GM18951 (cell line): ENCODE measurements around the gene RPL31.

Source experiments
- POLR2A ChIP-seq: IDR thresholded peaks from 4 replicates; pipeline ENCODE4 v1.6.1; 2011; ENCODE audit warnings: mild to moderate bottlenecking; ENCODE audit not compliant: insufficient read length, insufficient read depth; ENCODE audit errors: extremely low read depth
- in situ Hi-C: fragments of 300-500 bp; cut with MboI; formaldehyde crosslinking; loops from one replicate; pipeline ENCODE4 v1.12.0; 2022; ENCODE audit warnings: low sequenced_read_pairs, mixed read lengths, inconsistent platforms; ENCODE audit not compliant: unreplicated experiment

The RPL31 gene

DNA sequence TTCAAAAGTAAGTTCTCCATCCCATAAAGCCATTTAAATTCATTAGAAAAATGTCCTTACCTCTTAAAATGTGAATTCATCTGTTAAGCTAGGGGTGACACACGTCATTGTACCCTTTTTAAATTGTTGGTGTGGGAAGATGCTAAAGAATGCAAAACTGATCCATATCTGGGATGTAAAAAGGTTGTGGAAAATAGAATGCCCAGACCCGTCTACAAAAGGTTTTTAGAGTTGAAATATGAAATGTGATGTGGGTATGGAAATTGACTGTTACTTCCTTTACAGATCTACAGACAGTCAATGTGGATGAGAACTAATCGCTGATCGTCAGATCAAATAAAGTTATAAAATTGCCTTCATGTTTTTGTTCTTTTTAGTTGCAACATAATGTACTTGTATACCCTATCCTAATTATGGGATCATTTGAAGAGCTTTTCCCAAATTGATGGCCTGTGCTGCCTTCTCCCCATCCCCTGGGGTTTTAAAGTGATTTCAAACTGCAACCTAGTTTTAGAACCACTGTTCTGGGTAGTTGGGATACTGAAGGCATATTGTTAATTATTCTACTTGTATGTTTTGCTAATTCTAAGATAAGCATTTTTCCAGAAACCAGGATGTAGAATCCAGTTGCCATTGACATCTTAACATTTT is 4.1 kb downstream of the RPL31 start:
- no peak for TF ChIP-seq POLR2A
- in situ Hi-C loops = no loop called here

DNA sequence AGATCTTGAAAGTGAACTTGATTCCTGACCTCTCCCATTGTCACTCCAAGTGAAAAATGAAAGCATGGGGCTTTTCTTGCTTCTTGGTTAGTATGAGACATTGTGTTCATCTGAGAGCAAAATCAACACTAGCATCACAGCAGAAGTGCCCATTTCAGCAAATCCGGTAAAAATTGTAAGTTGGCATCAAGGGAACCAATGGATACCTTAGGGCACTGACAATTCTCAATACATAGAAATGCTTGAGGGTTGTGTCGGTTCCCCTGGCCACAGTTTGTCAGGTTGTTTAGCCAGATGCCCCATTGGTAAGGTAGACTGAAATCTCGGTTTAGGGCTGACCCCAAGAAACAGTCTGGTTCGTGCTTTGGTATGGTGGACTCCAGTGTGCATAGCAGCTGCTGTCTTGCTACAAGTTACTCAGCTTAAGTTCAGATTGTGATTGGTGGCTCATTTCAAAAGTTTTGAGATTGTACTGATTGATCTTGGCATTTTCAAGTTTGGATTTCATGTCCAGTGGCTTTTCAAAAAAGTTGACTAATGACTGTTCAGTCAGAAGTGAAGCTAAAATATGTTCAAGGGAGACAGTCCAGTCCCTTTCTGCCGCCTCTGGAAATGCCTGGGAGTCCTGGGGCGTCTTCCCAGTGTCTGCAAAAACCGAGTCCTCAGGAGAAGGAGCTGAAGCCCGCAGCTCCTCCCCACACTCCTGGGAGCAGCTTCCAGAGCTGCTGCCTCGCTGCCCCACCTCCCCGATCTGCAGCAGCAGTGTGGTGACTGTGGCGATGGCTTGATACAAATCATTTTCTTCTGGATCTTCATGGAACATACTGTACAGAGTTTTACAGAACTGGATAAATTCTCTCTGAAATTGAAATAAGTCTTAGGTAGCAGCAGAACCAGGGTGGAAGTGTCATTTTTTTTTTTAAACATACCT is 5.6 kb downstream of the RPL31 start:
- peak; percentile 15 for TF ChIP-seq POLR2A

DNA sequence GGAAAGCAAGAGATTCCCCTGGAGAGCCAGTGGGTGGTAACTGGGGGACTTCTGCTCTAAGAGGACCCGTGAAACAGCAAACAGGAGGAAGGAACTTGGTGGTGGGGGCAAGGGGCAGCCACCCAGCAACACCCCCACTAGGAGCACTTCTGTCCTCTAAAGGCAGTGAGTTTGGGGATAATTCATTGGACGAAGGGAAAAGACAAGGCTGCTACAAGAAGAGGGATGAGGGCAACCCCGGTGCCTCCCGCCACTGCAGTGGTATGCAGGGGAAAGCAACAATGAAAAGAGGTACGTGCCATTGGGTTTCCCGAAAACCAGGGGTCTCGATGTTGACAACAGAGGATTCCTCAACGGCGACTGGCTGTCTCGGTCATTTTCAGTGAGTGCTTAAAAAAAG is 9.1 kb downstream of the RPL31 start:
- TF ChIP-seq POLR2A = no peak
- in situ Hi-C loops = no loop called here

More for the DNA sequence above, 5.6 kb downstream of the RPL31 start:
- in situ Hi-C loops = no loop called here

DNA sequence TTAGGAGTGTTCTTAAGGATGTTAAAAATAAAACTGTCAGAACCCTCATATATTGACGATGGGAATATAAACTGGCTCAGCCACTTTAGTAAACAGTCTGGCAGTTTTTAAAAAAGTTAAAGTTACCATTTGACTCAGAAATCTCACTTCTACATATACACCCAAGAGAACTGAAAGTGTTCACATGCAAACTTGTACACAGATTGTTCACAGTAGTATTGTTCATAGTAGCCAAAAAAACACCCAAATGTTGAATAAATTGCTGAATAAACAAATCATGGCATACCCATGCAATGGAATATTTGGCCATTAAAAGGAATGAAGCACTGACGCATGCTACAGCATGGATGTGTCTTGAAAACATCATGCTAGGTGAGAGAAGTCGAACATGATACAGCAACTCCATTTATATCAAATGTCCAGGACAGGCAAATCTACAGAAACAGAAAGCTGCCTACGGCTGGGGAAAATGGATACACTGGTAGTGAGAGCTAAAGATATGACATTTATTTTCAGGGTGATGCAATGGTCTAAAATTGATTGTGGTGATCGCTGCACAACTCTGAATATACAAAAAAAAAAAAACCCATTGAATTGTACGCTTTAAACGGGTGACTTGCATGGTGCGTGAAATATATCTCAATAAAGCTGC is 10.1 kb downstream of the RPL31 start:
- in situ Hi-C loops = no loop called here
- no peak for TF ChIP-seq POLR2A

DNA sequence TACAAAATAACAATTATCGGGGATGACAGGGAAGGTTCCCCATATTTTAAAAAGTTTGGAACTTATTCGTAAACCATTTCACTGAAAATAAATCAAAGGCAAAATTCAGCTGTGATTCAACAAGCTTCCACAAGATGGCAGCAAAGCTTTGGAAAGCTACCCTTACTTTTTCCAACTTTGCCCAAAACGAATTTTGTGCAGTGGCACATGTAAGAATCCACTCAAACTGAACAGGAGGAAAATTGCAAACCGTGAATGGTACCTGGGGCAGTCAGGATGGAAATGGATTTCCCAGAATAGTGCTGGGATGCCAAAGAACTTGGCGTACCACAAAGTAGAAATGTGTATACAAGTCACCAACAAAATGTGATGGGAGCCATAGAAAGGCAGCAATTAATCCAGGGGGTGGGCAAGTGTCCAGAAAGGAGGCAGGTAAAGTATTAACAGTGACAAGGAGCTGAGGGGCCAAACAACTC is 10.7 kb downstream of the RPL31 start:
- in situ Hi-C loops = no loop called here
- TF ChIP-seq POLR2A = no peak

DNA sequence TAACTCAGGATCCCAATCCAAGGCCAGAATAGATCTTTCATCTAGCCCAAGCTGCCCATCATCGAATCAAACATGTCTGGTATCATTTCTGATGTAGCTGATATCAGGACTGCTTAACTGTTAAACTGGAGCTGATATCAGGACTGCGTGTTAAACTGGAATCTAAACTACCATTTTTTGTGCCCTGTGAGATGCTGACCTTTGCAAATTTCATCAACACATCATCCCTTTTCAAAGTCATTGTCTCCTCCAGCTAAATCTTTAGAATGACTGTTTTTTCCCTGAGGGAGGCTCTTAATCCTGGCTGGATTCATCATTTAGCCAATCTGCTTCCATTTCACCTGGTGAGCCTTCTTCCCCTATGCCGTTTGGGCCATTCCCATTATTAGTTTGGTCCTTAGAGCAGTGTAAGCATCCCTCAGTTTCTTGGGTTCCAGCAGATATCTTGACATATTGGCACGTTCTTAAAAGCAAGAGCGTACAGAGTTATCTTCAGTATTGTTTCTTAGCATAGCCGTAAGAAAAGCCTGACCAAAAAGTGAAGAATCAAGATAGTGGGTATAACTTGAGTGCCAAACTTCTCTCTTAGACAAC is 12.3 kb downstream of the RPL31 start:
- in situ Hi-C loops = no loop called here
- TF ChIP-seq POLR2A = no peak

DNA sequence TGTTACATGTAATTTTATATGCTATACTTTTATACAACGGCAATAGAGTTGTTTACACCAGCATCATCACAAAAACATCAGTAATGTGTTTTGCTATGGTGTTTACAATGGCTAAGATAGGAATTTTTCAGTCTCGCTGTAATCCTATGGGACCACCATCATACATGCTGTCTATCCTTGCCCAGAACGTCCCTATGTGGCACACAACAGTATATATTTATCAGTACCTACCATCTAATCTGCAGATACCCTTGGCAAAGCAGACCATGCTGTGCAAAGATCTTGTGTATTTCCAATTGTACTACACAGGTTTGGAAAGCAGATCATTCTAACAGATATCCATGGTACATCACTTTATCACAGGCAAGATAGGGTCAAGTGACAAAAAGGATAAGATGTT is 15.3 kb downstream of the RPL31 start:
- in situ Hi-C loops = no loop called here
- TF ChIP-seq POLR2A = no peak

DNA sequence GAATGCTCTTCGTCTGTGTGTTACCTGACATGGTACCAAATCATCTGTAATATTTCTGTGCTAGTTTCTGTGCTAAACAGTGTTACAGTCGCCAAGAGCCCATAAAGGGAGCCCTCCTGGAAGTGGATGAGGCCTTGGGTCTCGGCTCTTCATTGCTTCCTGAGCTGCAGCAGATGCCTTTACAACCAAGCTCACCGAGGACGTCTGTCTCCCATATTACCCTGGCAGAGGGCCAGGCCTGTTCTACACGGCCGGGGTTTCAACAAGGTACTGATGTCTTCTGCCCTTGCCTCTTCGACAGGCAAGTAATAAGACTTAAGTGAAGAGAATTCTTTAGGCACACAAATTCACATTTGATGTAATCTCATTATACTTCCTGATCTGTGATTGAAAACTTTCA is 16.8 kb downstream of the RPL31 start:
- no peak for TF ChIP-seq POLR2A
- in situ Hi-C loops = no loop called here

DNA sequence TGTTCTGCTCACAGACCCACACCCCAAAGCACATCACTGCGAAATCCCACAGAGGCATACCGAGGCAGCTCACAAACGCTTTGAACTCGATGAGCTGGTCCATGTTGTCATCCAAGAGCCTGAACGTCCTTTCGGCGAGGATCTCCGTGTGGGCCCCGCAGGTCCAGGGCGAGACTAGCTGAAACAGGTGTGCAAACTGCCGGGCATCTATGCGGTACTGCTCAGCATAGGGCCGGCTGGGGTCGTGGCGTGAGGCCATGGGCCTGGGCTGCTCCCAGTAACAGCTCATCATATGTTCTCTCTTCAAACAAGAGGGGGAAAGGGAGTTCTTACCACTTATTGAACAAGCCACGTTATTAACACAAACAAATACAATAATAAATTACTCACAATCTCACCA is 20.1 kb downstream of the RPL31 start:
- in situ Hi-C loops = no loop called here
- no peak for TF ChIP-seq POLR2A

DNA sequence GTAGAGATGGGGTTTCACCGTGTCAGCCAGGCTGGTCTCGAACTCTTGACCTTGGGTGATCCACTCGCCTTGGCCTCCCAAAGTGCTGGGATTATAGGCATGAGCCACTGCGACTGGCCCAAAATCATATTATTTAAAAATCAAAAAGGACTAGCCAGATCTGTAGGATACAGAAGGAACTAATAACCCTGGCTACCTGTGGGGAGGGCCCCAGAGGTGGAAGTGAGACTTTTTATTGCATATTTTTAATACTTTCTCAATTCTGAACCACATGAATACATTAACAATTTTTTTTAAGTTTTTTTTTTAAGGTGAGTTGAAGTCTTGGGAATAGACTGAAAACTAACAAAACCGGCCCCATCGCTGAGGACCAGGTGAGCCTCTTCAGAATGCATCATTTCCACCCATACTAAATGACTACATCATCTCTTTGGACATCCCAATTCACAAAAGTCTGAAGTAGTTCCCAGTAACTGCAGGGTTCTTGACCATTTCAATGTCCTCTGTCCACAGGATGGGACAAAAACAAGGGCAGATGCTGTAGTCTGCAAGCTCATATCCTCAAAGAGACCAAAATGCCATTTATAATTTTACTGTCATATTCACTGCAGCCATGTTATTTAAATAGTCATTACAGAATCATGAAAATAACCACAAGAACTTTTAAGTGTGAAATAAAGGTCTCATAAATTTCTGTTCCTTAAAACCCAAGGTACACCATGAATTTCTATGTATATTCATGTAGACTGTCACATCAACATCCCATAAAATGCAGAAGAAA is 21.4 kb downstream of the RPL31 start:
- in situ Hi-C loops = no loop called here
- TF ChIP-seq POLR2A = no peak

DNA sequence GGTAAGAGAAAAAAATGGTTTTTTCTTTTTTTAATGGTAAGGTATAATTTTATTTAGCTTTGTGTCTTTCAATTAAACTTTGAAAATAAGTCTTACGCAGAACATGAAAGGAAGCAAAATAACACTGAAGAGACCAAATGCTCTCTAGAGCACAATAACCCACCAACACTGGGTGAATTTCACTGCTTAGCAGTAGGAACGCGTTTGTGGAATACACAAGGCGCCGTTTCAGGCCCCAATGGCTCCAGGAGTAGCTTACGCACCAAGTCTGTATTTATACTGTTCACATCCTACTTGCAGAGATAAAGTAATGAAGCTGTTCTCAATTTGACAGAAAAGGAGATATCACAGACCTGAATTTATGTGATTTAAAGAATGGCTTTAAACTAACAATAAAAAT is 23.5 kb downstream of the RPL31 start:
- in situ Hi-C loops = no loop called here
- TF ChIP-seq POLR2A = no peak

DNA sequence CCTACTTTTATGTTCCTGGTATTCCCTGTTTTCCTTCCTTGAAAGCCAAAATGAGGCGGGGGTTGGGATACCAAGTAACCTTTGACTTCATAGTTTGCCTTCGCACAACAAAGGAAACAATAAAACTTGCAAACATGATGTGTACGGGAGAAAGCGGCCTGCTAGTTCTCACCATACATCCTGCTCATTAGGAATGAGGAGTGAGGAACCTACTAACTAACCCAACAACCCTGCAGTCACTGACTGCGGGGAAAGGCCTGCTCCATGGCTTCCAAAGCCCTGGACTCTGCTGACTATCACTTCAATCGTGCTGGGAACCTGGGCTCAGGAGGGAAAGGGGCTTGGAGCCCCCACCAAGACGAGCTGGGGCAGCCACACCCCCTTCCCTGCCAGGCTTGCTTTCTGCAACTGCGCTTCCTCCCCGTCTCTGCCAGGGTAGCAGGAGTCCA is 24.2 kb downstream of the RPL31 start:
- in situ Hi-C loops = no loop called here
- no peak for TF ChIP-seq POLR2A

DNA sequence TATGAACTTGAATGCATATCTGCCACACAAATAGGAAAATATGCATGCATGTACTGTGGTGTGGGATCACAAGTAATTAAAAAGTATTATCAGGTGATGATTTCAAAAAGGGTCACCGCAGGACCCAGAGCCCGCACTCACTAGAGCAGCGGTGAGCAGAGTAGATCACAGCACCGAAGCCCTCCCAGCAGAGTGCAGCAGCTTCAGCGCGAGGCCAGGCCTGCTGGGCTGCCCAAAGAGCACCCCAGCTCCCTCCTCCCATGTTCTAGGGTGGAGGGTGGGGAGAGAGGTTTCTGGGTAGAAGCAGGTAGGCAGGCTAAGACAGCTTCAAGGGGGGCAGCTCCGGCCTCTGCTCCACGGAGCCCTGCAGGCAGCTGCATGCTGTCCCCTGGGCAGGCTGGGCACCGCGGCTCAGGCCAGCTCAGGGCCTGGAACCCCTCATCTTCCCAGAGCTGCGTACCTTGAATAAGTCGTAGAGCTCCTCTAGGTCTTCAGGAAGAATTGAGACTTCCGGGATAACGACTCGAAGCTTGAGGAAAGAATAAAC is 24.9 kb downstream of the RPL31 start:
- no peak for TF ChIP-seq POLR2A
- in situ Hi-C loops = no loop called here
